Heart left ventricle (tissue), 13 donors: ENCODE results near the gene MICAL2.

ENCODE experiments used
- POLR2A ChIP-seq, 2 donors: fragments of 450-650 bp; IDR thresholded peaks; one replicate each; pipeline ENCODE4 v1.6.1; 2017; ENCODE audit warnings: antibody characterized with exemption in 2 of 2, mild to moderate bottlenecking in 2 of 2, moderate library complexity in 2 of 2
- TF ChIP-seq, protein P1 (sequence below), 12 donors: fragments of 200-600 bp; sonication (generic) in 4 of 12; IDR thresholded peaks; one replicate each; pipeline versions ENCODE4 v1.5.0 to v1.8.0; 2018 to 2022; ENCODE audit warnings: antibody characterized with exemption in 12 of 12, mild to moderate bottlenecking in 5 of 12
- donor health status: ischemic (EF 13 %, LVEDD 7.1; RV severe dilation, severe dysfunction).
- donor health status: DM: no; HTN: yes; CAD: no.
- donor health status: DM: no; HTN: no; CAD: no.
- donor health status: ischemic (EF 25% LVEDD 6.9; RV normal size, moderate dysfunction).
- donor health status: ischemic (EF 25% LVEDD 5.7; RV mildly dilated, moderate dysfunction).
- donor health status: ischemic (EF 35%, LVEDD 5.7; RV mildly dilated, moderate dysfunction).
- donor health status: nonischemic (EF 11% LVEDD 7.7; RV severe dilation, severe dysfunction).
- donor health status: DM: yes; HTN: yes; CAD: no.
- donor health status: PGD.
- donor health status: ischemic (EF 29% LVEDD 5.4; RV normal size, mild dysfunction).
- donor health status: nonischemic (EF 23%, LVEDD 6.1; RV moderate dilation, normal function).

DNA sequence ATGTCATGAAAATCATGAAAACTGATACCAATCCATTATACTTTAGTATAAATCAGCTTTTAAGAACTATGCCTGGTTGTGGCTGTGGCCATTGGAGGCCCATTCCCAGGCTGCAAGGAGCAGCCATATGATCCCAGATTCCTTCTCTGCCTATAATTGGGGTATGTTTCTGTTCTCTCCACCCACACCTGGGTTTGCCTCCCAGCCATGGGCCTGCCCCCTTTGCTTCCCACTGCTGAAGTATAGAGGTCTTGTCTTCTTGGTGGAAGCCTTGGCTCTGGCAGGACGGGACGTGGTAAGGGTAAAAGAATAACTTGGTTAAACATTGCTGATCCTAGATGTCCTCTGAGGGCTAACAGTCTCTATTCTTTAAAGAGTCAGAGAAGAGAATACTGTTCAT lies 2.4 kb downstream of the MICAL2 start:
- TF ChIP-seq, protein P1, sequence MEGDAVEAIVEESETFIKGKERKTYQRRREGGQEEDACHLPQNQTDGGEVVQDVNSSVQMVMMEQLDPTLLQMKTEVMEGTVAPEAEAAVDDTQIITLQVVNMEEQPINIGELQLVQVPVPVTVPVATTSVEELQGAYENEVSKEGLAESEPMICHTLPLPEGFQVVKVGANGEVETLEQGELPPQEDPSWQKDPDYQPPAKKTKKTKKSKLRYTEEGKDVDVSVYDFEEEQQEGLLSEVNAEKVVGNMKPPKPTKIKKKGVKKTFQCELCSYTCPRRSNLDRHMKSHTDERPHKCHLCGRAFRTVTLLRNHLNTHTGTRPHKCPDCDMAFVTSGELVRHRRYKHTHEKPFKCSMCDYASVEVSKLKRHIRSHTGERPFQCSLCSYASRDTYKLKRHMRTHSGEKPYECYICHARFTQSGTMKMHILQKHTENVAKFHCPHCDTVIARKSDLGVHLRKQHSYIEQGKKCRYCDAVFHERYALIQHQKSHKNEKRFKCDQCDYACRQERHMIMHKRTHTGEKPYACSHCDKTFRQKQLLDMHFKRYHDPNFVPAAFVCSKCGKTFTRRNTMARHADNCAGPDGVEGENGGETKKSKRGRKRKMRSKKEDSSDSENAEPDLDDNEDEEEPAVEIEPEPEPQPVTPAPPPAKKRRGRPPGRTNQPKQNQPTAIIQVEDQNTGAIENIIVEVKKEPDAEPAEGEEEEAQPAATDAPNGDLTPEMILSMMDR (IDR thresholded peaks at IDR 0.05), result no peak
- TF ChIP-seq POLR2A (IDR thresholded peaks at IDR 0.05), result no peak
